Fibroblast of pulmonary artery (primary cell): ENCODE results near the gene NFKB2.

Experiments used
- DNase-seq: peaks from one replicate; pipeline ENCODE4 v3.0.0-alpha.2; 2010; ENCODE audit warnings: low read depth
- H3K4me3 ChIP-seq: replicated peaks from 2 replicates; pipeline ENCODE4 v1.5.1; 2011; ENCODE audit warnings: low read depth, mild to moderate bottlenecking, control low read depth, low read length, moderate library complexity
- TF ChIP-seq, protein P1 (sequence below): IDR thresholded peaks from 2 replicates; pipeline ENCODE4 v1.5.1; 2011; ENCODE audit warnings: mild to moderate bottlenecking, control low read depth, low read length, inconsistent platforms; ENCODE audit errors: missing control alignments

NFKB2 gene

GRCh38 chr10:102408131-102408727 is 12.7 kb downstream of the NFKB2 start:
- TF ChIP-seq, protein P1, sequence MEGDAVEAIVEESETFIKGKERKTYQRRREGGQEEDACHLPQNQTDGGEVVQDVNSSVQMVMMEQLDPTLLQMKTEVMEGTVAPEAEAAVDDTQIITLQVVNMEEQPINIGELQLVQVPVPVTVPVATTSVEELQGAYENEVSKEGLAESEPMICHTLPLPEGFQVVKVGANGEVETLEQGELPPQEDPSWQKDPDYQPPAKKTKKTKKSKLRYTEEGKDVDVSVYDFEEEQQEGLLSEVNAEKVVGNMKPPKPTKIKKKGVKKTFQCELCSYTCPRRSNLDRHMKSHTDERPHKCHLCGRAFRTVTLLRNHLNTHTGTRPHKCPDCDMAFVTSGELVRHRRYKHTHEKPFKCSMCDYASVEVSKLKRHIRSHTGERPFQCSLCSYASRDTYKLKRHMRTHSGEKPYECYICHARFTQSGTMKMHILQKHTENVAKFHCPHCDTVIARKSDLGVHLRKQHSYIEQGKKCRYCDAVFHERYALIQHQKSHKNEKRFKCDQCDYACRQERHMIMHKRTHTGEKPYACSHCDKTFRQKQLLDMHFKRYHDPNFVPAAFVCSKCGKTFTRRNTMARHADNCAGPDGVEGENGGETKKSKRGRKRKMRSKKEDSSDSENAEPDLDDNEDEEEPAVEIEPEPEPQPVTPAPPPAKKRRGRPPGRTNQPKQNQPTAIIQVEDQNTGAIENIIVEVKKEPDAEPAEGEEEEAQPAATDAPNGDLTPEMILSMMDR, result no peak
- no peak for DNase-seq
- H3K4me3 ChIP-seq, result peak overlapping the region; percentile 44

GRCh38 chr10:102408728-102409603 is 13.5 kb downstream of the NFKB2 start:
- DNase-seq, result peak; percentile 42
- TF ChIP-seq, protein P1, result no peak
- peak overlapping the region; percentile 44 for H3K4me3 ChIP-seq

GRCh38 chr10:102409604-102410428 is 14.3 kb downstream of the NFKB2 start:
- no peak for DNase-seq
- TF ChIP-seq, protein P1, result no peak
- peak overlapping the region; percentile 46 for H3K4me3 ChIP-seq

DNA sequence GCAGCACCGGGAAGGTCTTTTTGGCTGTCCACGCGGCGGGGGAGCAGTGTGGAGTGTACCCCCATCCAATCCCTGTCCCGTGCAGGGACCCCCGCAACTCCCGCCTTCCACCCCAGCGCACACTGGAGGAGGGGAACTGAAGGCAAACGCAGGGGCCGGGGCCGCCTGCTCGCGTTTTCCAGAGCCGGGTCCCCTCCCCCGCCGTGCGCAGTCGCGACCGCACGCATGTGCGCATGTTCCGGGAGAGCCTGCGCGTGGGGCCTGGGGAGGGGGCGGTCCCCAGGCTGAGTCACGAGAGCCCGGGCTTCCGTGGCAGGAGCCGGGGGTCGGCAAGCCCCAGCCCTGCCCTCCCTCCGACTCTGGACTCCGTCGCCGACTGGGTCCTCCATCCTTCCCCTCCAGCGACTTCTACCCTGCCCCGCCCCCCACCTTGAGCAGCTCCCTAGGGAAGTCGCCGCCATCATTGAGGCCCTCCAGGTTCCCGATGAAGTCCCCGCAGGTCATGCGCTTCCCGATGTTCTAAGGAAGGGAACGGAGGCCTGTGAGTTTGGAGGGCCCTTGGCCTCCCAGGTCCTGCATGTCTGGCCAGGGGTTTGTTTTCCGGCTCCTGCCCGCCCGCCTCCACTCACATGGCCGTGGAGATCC is 15.0 kb downstream of the NFKB2 start:
- TF ChIP-seq, protein P1, result no peak
- H3K4me3 ChIP-seq, result peak overlapping the region; percentile 46
- DNase-seq, result no peak

GRCh38 chr10:102411341-102412255 is 16.1 kb downstream of the NFKB2 start:
- TF ChIP-seq, protein P1, result no peak
- no peak for DNase-seq

More at GRCh38 chr10:102411341-102412255, 16.1 kb downstream of the NFKB2 start:
- H3K4me3 ChIP-seq, result no peak overlapping the region
